K562 (cell line): ENCODE data around the gene ZNF865. TPM values are rescaled to one million over a fixed set of nuclear protein-coding genes. Genes with fewer than 3 reads are reported as not detected.

Source experiments
- ARID4B ChIP-seq: sonication (generic); formaldehyde crosslinking; IDR thresholded peaks from 2 replicates; pipeline ENCODE4 v1.8.0; 2022; ENCODE audit warnings: mild to moderate bottlenecking, missing genetic modification reagents
- ATF1 ChIP-seq, 2 experiments: fragments of 450-650 bp in 1 of 2; IDR thresholded peaks; 2 replicates each; pipeline ENCODE4 v1.6.1; 2016; ENCODE audit warnings: missing compliant biosample characterization in 1 of 2, missing genetic modification characterization in 1 of 2
- BRCA1 ChIP-seq, 2 experiments: fragments of 450-650 bp in 1 of 2; sonication (generic) in 1 of 2; formaldehyde crosslinking in 1 of 2; IDR thresholded peaks; 2 replicates each; pipeline versions ENCODE4 v1.5.0 to v1.6.1; 2017 to 2020; ENCODE audit warnings: mild to moderate bottlenecking in 1 of 2, missing genetic modification reagents in 1 of 2
- EP400 ChIP-seq: fragments of 450-650 bp; IDR thresholded peaks from 2 replicates; pipeline ENCODE4 v1.6.1; 2017; ENCODE audit warnings: antibody characterized with exemption, mild to moderate bottlenecking, moderate library complexity
- HDGF ChIP-seq: fragments of 450-650 bp; IDR thresholded peaks from 2 replicates; pipeline ENCODE4 v1.6.1; 2016
- HMGN3 ChIP-seq: IDR thresholded peaks from 2 replicates; pipeline ENCODE4 v1.6.1; 2011; ENCODE audit warnings: borderline replicate concordance, low read depth, mild to moderate bottlenecking, mixed read lengths, low read length; ENCODE audit not compliant: insufficient read length; ENCODE audit errors: extremely low read depth
- HNRNPK ChIP-seq: fragments of 200-400 bp; formaldehyde crosslinking; IDR thresholded peaks from one replicate; pipeline ENCODE4 v1.6.1; 2018; ENCODE audit warnings: mild to moderate bottlenecking, low read depth, low read length; ENCODE audit not compliant: poor library complexity, severe bottlenecking
- KDM5B ChIP-seq: fragments of 200-600 bp; sonication (generic); IDR thresholded peaks from 2 replicates; pipeline ENCODE4 v1.6.1; 2012; ENCODE audit warnings: low read depth, mild to moderate bottlenecking, moderate library complexity, low read length, control low read depth, inconsistent platforms; ENCODE audit not compliant: insufficient replicate concordance
- KLF16 ChIP-seq: IDR thresholded peaks from 2 replicates; pipeline ENCODE4 v1.6.1; 2016; ENCODE audit warnings: antibody characterized with exemption
- MAFG ChIP-seq: fragments of 450-650 bp; conservative IDR thresholded peaks from 2 replicates; pipeline ENCODE4 v1.6.1; 2016; ENCODE audit warnings: missing genetic modification characterization, missing compliant biosample characterization
- MIER1 ChIP-seq: fragments of 450-650 bp; IDR thresholded peaks from 2 replicates; pipeline ENCODE4 v1.6.1; 2016; ENCODE audit warnings: antibody characterized with exemption, mild to moderate bottlenecking, low read depth
- MTA2 ChIP-seq: fragments of 450-650 bp; IDR thresholded peaks from 2 replicates; pipeline ENCODE4 v1.6.1; 2016; ENCODE audit warnings: low read depth
- PHF8 ChIP-seq: fragments of 200-600 bp; sonication (generic); IDR thresholded peaks from 2 replicates; pipeline ENCODE4 v1.6.1; 2012; ENCODE audit warnings: mixed run types, mild to moderate bottlenecking, inconsistent platforms, low read length, moderate library complexity, borderline replicate concordance
- PML ChIP-seq: IDR thresholded peaks from 2 replicates; pipeline ENCODE4 v1.6.1; 2012; ENCODE audit warnings: low read length, inconsistent platforms
- SAP30 ChIP-seq: fragments of 200-600 bp; sonication (generic); IDR thresholded peaks from 2 replicates; pipeline ENCODE4 v1.6.1; 2012; ENCODE audit warnings: borderline replicate concordance, low read depth, mild to moderate bottlenecking, moderate library complexity, low read length, control low read depth, inconsistent platforms; ENCODE audit not compliant: insufficient read depth, poor library complexity, severe bottlenecking
- SUPT5H ChIP-seq: fragments of 450-650 bp; IDR thresholded peaks from 2 replicates; pipeline ENCODE4 v1.6.1; 2016
- TAF7 ChIP-seq: fragments of 450-650 bp; IDR thresholded peaks from 2 replicates; pipeline ENCODE4 v1.6.1; 2016; ENCODE audit warnings: missing genetic modification characterization, missing compliant biosample characterization
- TBL1XR1 ChIP-seq, 2 experiments: IDR thresholded peaks; 2 replicates each; pipeline ENCODE4 v1.6.1; 2012; ENCODE audit warnings: improper control_type of control experiment in 2 of 2, low read length in 2 of 2, mild to moderate bottlenecking in 1 of 2
- TEAD1 ChIP-seq, 2 experiments: fragments of 450-650 bp in 1 of 2; sonication (generic) in 1 of 2; formaldehyde crosslinking; IDR thresholded peaks; 2 replicates each; pipeline versions ENCODE4 v1.4.0 to v1.8.0; 2020 to 2022; ENCODE audit warnings: mild to moderate bottlenecking in 2 of 2, missing genetic modification reagents in 1 of 2
- ZFP91 ChIP-seq: sonication (generic); formaldehyde crosslinking; IDR thresholded peaks from 2 replicates; pipeline ENCODE4 v1.8.0; 2022; ENCODE audit warnings: mild to moderate bottlenecking, missing genetic modification reagents
- ZNF121 ChIP-seq: sonication (generic); formaldehyde crosslinking; conservative IDR thresholded peaks from 2 replicates; pipeline ENCODE4 v1.8.0; 2022; ENCODE audit warnings: missing genetic modification reagents
- ZNF408 ChIP-seq: fragments of 250-450 bp; sonication (Bioruptor Pico); IDR thresholded peaks from 2 replicates; pipeline ENCODE4 v1.4.0; 2020; ENCODE audit warnings: low read depth, mild to moderate bottlenecking, moderate library complexity
- polyA plus RNA-seq, 8 experiments: library from polyadenylated mRNA; depleted of rRNA in 4 of 8; stranded (reverse) in 5 of 8; unstranded in 3 of 8; fragments of >200 nt; fragmentation: Nextera tagmentation in 2 of 8; fragmentation: Illumina TruSeq in 1 of 8; extraction: Ambion mirVana in 2 of 8; extraction: Trizol in 1 of 8; gene quantifications; 2 replicates each; pipeline versions ENCODE4 v1.2.1 to v1.2.3, GENCODE V29; 2011 to 2014; ENCODE audit warnings: inconsistent platforms in 1 of 8, missing spikeins in 1 of 8
- total RNA-seq, 7 experiments: library from RNA; depleted of rRNA in 6 of 7; stranded (reverse); fragments of >200 nt in 6 of 7; fragmentation: Illumina TruSeq in 2 of 7; extraction: Trizol in 2 of 7; gene quantifications; 2 replicates each; pipeline versions ENCODE4 v1.2.1 to v1.2.3, GENCODE V29; 2011 to 2021; ENCODE audit warnings: low replicate concordance in 1 of 7

ZNF865 gene
- total and polyA plus RNA-seq, 9 of the 15 experiments (the other 6 are each of a cell fraction or from before 2014, with no cell fraction given), result 0.40 to 18.8 (median 1.6) TPM; not detected in 2

GRCh38 chr19:55624109-55625003 lies 18.9 kb downstream of the ZNF865 start, which contains the start of gene ZNF784 (continued):
- TF ChIP-seq BRCA1 (IDR thresholded peaks at IDR 0.05), result no peak
- TF ChIP-seq BRCA1 (CRISPR knock-in tag; IDR thresholded peaks at IDR 0.05), result no peak
- TF ChIP-seq ZFP91 (CRISPR knock-in tag), result no peak
- no peak for TF ChIP-seq MTA2
- TF ChIP-seq EP400, result peak; percentile 33; the same call in 1 of the 2 replicates
- TF ChIP-seq MAFG (tag), result no peak
- no peak for TF ChIP-seq ATF1 (CRISPR knock-in tag; IDR thresholded peaks at IDR 0.05)
- TF ChIP-seq ATF1 (tag; IDR thresholded peaks at IDR 0.05), result peak; percentile 72
- peak; percentile 91 for TF ChIP-seq SUPT5H
- 0 out of 2 replicates have a peak, but pooled peaks have one; percentile 51 for TF ChIP-seq PML
- peak in 1 of 2 experiments; percentile 51; a peak in 1 of 4 replicates for TF ChIP-seq TBL1XR1 (IDR thresholded peaks at IDR 0.05; ENCODE audit: low read length in 2 of 2)
- no peak for TF ChIP-seq ZNF408 (CRISPR knock-in tag)
- TF ChIP-seq HMGN3, result peak; percentile 82
- TF ChIP-seq PHF8, result peak; percentile 81
- TF ChIP-seq HNRNPK, result no peak
- peak; percentile 80 for TF ChIP-seq SAP30
- peak; percentile 72 for TF ChIP-seq ARID4B (CRISPR knock-in tag)
- peak; percentile 94 for TF ChIP-seq TAF7
- no peak for TF ChIP-seq HDGF
- no peak for TF ChIP-seq MIER1
- no peak for TF ChIP-seq KLF16
- 0 out of 4 replicates have a peak, but pooled peaks of 1 of the 2 experiments have one; percentile 44 for TF ChIP-seq TEAD1 (CRISPR knock-in tag; IDR thresholded peaks at IDR 0.05)
- no peak for TF ChIP-seq ZNF121 (CRISPR knock-in tag)
- TF ChIP-seq KDM5B, result peak; percentile 85
